Tongue (tissue), 2 donors: ENCODE results near the gene DBNDD1. TPM values are rescaled to one million over a fixed set of nuclear protein-coding genes. Genes with fewer than 3 reads are reported as not detected.
A peak's percentile ranks its signal among the peaks of the same experiment; 100 is the strongest.

Experiments
- DNase-seq: peaks from one replicate; pipeline ENCODE4 v3.0.0-alpha.2; 2015
- total RNA-seq: library from RNA; depleted of rRNA; stranded (reverse); fragments of >200 nt; gene quantifications from one replicate; pipeline ENCODE4 v1.2.3, GENCODE V29; 2014

DBNDD1 gene
- total RNA-seq, 1 donor from 2014 or later = 2.3 TPM

DNA sequence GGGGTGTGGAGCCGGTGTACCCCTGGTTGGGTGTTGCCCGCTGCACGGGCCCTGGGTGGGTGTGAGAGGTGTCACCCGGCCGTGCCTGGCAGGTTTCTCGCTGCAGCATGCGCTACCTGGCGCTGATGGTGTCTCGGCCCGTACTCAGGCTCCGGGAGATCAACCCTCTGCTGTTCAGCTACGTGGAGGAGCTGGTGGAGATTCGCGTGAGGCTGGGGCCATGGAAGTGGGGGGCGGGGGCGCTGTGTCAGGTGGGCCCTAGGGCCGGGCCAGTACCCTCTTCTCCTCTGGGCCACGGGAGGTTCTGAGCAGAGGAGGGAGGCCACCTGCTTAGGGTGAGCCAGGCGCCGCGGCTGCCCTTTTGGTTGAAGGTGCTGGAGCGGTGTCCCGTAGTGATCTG is 57.3 kb downstream of the DBNDD1 start:
- DNase-seq = no peak

DNA sequence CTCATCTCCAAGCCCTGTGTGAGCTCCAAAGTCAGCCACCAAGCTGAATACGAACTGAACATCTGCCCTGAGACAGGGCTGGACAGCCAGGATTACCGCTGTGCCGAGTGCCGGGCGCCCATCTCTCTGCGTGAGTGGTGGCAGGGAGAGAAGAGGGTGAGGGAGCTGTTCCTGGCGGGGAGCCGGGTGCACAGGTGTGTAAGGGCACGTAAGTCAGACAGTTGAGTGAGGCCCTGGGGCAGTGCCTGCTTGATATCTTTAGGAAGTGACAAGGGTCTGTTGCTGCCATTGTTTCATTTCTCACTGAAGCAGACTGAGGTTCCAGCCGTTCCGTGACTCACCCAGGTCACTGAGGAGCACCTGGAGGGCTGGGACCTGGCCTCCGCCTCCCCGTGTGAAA is 58.3 kb downstream of the DBNDD1 start:
- no peak for DNase-seq

DNA sequence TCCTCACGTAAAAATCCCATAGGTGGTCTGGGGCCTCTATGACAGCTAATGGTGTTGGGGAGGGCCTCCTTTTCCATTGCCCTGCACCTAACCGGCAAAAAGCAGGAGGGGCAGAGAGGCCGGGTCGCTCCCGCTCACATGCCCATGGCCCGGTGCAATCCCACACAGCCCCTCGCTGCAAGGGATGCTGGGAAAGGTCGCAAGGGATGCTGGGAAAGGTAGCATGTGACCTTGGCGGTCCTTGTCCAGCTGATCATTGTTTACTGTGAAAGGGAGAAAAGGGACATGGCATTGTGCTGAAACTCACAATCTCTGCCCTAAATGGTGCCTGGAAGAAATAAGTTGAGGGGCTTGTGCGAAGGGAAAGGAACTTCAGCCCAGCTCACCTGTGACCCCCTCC is 60.7 kb downstream of the DBNDD1 start:
- no peak for DNase-seq

DNA sequence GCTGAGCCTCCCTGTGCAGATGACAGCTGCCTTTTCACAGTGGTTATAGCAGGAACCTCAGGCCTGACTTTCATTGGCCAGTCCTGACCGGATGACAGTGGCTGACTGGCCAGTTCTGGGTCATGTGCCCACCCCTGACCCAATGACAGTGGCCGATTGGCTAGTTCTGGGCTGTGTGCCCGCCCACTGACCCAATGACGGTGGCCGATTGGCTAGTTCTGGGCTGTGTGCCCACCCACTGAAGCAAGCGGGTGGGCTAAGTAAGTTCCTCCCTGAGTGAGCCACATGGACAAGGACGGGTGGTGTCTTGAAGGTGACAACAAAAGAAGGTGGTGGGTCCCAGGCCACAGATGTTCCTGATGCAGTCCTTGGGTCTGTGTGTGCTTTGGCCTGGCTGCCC is 61.2 kb downstream of the DBNDD1 start:
- DNase-seq = peak; percentile 55

DNA sequence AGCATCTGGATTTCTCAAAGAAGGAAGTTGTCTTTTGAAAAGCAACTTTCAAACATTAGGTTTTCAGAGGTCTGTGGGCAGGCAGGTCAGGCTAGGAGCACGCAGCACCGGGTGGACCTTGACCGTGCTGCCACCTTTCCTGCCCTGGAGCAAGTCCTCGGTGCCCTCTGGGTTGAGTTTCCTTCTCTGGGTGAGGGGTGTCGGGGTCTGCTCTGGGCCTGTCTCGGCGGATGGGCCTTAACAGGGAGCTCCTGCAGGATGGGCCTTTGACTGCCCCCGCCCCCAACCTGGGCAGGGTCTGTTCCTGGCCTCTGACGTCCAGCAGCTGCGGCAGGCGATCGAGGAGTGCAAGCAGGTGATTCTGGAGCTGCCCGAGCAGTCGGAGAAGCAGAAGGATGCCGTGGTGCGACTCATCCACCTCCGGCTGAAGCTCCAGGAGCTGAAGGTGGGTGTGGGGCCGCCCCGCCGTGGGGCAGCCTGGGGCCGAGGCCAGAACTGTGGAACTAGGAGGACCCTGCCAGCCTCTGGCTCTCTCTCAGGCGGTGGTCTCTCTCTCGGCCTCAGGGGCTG is 62.0 kb downstream of the DBNDD1 start:
- no peak for DNase-seq

DNA sequence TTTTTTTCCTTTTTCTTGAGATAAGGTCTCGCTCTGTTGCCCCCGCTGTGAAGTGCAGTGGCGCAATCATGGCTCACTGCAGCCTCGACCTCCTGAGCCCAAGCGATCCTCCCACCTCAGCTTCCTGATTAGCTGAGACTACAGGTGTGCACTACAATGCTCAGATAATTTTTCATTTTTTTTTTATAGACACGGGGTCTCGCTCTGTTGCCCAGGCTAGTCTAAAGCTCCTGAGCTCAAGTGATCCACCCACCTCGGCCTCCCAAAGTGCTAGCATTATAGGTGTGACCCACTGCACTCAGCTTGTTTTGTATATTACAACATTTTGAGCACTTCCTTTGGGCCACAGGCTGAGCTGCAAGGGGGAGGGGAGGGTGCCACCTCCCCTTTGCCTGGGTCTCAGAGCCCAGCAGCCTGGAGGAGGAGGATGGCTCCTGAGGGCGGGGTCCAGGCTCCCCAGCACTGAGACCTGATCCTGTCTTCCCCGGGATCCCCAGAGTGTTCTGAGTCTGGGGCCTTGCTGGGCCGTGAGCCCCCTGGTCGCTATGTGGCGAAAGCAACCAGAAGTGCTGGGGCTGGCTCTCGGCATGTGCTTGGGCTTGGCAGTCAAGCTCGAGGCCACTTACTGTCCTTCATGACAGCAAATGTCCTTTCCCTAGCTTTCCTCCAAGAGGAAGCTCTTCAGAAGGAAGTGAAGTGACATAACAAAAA is 62.6 kb downstream of the DBNDD1 start:
- no peak for DNase-seq

DNA sequence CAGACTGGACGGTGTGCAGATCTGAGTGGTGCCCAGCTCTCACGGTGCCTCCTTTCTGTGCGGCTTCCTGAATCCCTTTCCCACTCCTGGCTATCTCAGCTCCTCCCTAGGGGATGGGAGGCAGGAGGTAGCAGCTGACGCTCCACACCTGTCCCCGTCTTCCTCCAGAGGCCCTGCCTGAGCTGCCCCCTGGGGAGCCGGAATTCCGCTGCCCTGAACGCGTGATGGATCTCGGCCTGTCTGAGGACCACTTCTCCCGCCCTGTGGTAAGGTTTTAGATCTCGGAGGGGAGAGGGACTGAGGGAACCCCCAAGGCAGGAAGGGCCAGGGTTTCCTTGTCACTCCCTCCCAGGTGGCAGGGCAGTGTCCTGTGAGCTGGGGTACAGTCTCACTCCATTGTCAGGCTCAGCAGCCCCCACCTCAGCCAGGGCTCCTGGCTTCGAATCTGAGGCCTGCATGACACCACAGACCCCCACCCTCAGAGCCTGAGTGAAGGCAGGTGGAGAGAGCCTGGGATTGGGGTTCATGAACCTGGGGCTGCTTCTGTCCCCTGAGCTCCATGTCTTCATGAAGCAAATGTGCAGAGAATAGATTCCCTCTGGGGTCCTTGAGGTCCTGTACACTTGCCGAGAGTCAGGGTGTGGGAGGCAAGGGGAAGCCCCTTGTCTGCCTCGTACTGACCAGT is 64.1 kb downstream of the DBNDD1 start:
- DNase-seq = no peak

Other genes with a start within 250 kb of the DBNDD1 start
- gene FANCA, start 202.8 kb downstream of the DBNDD1 start, total RNA-seq = 18.7 TPM
- 2.5 TPM for gene SPIRE2, start 191.0 kb downstream of the DBNDD1 start, total RNA-seq
- gene TCF25, start 145.9 kb downstream of the DBNDD1 start, total RNA-seq = 227 TPM
- 1.6 TPM for gene MC1R, start 100.6 kb downstream of the DBNDD1 start, total RNA-seq
- 23.4 TPM for gene TUBB3, start 96.1 kb downstream of the DBNDD1 start, total RNA-seq
- gene DEF8, start 70.7 kb downstream of the DBNDD1 start, total RNA-seq = 87.4 TPM
- not detected for gene PRDM7, start 57.9 kb upstream of the DBNDD1 start, total RNA-seq